ENCODE data around the gene NFKBIB. TPM values are rescaled to one million over a fixed set of nuclear protein-coding genes. Genes with fewer than 3 reads are reported as not detected.

The NFKBIB gene
- total and polyA plus RNA-seq, 2 donors (not counting 3 experiments of a cell fraction or from before 2014, with no cell fraction given) = 25.0 to 30.8 TPM

DNA sequence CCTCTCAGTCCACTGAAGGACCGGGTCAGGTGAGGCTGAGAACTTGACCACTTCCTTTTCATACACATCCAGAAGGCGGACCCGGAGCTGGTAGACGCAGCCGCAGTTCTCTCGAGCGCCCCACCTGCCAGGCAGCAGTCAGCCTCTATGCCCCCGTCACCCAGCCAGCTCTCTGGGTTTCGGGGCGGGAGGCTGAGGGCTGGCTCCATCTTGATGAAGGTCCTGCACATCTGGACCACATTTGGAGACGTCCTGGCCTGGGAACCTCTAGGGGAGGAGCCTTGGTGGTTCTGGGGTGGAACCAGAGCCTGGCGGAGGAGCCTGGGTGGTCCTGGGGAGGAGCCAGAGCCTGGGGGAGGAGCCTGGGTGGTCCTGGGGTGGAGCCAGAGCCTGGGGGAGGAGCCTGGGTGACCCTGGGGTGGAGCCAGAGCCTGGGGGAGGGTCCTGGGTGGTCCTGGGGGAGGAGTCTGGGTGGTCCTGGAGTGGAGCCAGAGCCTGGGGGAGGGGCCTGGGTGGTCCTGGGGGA lies 45.3 kb downstream of the NFKBIB start:
- dilution Hi-C loops (cut with MboI; ENCODE audit: extremely low pct_ligation_motif_present, low sequenced_read_pairs) (no loop called here), intact Hi-C loops (cut with micrococcal nuclease) (no loop called here)
- Histone ChIP-seq H3K4me3 (replicated peaks in 1 of 3; ENCODE audit: insufficient read depth in 1 of 3, low read depth in 1 of 3, low read length in 3 of 3) (no peak overlapping the region), H3K4me2 (ENCODE audit: insufficient read depth, low read length) (no peak overlapping the region), H3K4me1 (ENCODE audit: control insufficient read depth, extremely low read depth, insufficient read depth, low read length) (peaks cover 4% of the 10 kb centered on the region), H3K27me3 (ENCODE audit: control insufficient read depth in 2 of 2, insufficient read depth in 2 of 2, low read length in 2 of 2) (no peaks in the 10 kb centered on the region), H3K9ac (replicated peaks; ENCODE audit: extremely low read depth, insufficient read depth, low read length) (no peak overlapping the region), H3K27ac (ENCODE audit: insufficient read depth, low read depth, low read length) (no peak overlapping the region), H3K79me2 (ENCODE audit: control insufficient read depth, insufficient read depth, low read length) (no peaks in the 10 kb centered on the region), H3K36me3 (ENCODE audit: control insufficient read depth in 2 of 2, extremely low read depth in 1 of 2, insufficient read depth in 2 of 2, low read length in 2 of 2) (peaks cover 0 to 2% of the 10 kb centered on the region in 2 experiments), H3K9me1 (replicated peaks; ENCODE audit: control insufficient read depth, extremely low read depth, insufficient read depth, low read length) (no peaks in the 10 kb centered on the region), H2AFZ (ENCODE audit: low read depth, low read length) (no peak overlapping the region), H3K9me3 (replicated peaks; ENCODE audit: control insufficient read depth, insufficient read depth, low read length) (no peaks in the 10 kb centered on the region), H4K20me1 (replicated peaks; ENCODE audit: control insufficient read depth, extremely low read depth, insufficient read depth, low read length) (no peaks in the 10 kb centered on the region)
- FAIRE-seq (no peak), DNase-seq (ENCODE audit: low read depth, low spot score) (no peak)
- TF ChIP-seq, protein P1, sequence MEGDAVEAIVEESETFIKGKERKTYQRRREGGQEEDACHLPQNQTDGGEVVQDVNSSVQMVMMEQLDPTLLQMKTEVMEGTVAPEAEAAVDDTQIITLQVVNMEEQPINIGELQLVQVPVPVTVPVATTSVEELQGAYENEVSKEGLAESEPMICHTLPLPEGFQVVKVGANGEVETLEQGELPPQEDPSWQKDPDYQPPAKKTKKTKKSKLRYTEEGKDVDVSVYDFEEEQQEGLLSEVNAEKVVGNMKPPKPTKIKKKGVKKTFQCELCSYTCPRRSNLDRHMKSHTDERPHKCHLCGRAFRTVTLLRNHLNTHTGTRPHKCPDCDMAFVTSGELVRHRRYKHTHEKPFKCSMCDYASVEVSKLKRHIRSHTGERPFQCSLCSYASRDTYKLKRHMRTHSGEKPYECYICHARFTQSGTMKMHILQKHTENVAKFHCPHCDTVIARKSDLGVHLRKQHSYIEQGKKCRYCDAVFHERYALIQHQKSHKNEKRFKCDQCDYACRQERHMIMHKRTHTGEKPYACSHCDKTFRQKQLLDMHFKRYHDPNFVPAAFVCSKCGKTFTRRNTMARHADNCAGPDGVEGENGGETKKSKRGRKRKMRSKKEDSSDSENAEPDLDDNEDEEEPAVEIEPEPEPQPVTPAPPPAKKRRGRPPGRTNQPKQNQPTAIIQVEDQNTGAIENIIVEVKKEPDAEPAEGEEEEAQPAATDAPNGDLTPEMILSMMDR (IDR thresholded peaks at IDR 0.05; ENCODE audit: extremely low read depth in 1 of 2, insufficient read depth in 1 of 2, low read depth in 1 of 2, low read length in 2 of 2) = no peak
- no peak for TF ChIP-seq FOS (IDR thresholded peaks at IDR 0.05; ENCODE audit: borderline replicate concordance, insufficient read depth, low read length)
- TF ChIP-seq MYC (IDR thresholded peaks at IDR 0.05; ENCODE audit: low read depth, low read length) = no peak
- TF ChIP-seq POLR2A (IDR thresholded peaks at IDR 0.05; ENCODE audit: low read depth, low read length) = no peak
- TF ChIP-seq EZH2 (IDR thresholded peaks at IDR 0.05; ENCODE audit: borderline replicate concordance, low read depth, low read length, severe bottlenecking) = no peak
- no peak for TF ChIP-seq POLR2AphosphoS5 (IDR thresholded peaks at IDR 0.05; ENCODE audit: insufficient read depth, low read depth, low read length)
- TF ChIP-seq, protein P2, sequence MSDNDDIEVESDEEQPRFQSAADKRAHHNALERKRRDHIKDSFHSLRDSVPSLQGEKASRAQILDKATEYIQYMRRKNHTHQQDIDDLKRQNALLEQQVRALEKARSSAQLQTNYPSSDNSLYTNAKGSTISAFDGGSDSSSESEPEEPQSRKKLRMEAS (IDR thresholded peaks at IDR 0.05; ENCODE audit: insufficient read depth, insufficient read length) = no peak
- no peak for TF ChIP-seq JUN (IDR thresholded peaks at IDR 0.05; ENCODE audit: borderline replicate concordance, insufficient read depth, insufficient read length, low read depth)
- no peak for TF ChIP-seq GATA2 (IDR thresholded peaks at IDR 0.05; ENCODE audit: insufficient read depth, insufficient read length, low read depth, low read length)
- ChIA-PET CTCF (interaction anchor here (0.9 kb wide), 1 partner anchor 15 kb away, joined by 3 read pairs; the partner anchor contains the start of genes MRPS12 and SARS2), POLR2A (no interaction called here)
- no TSS peak for BruUV-seq (replicated peaks)

Measured in endothelial cell of umbilical vein (primary cell).